Measurements from ENCODE around the gene SLC37A2. TPM values are rescaled to one million over a fixed set of nuclear protein-coding genes. Genes with fewer than 3 reads are reported as not detected.

The SLC37A2 gene
- total RNA-seq, 1 donor from 2014 or later = 1.3 TPM

GRCh38 chr11:125082040-125082439 is 18.9 kb downstream of the SLC37A2 start:
- H3K36me3 Mint-ChIP-seq (ENCODE audit: low read depth, unreplicated experiment) = no peaks in the 10 kb centered on the region
- H3K27ac Mint-ChIP-seq (ENCODE audit: unreplicated experiment) = no peak overlapping the region
- no peak overlapping the region for H3K4me3 Mint-ChIP-seq (ENCODE audit: unreplicated experiment)
- Histone ChIP-seq H3K4me3 (ENCODE audit: insufficient read depth, low read depth, low read length) (no peak overlapping the region), H3K4me1 (ENCODE audit: insufficient read depth, low read length) (peaks cover 27% of the 10 kb centered on the region), H3K79me2 (ENCODE audit: insufficient read depth, low read length) (no peaks in the 10 kb centered on the region), H2AFZ (ENCODE audit: low read depth, low read length) (no peak overlapping the region), H3K4me2 (ENCODE audit: low read length) (no peak overlapping the region), H3K27ac (ENCODE audit: low read depth, low read length) (no peak overlapping the region), H3K27me3 (ENCODE audit: insufficient read depth, low read length) (no peaks in the 10 kb centered on the region), H3K36me3 (ENCODE audit: insufficient read depth, low read length) (no peaks in the 10 kb centered on the region), H4K20me1 (ENCODE audit: insufficient read depth, low read length) (no peaks in the 10 kb centered on the region), H3K9me3 (ENCODE audit: insufficient read depth, low read depth, low read length) (no peaks in the 10 kb centered on the region), H3K9ac (ENCODE audit: low read length) (no peak overlapping the region)
- H3K4me1 Mint-ChIP-seq (ENCODE audit: low read depth, unreplicated experiment) = peaks cover 20% of the 10 kb centered on the region
- H3K27me3 Mint-ChIP-seq (ENCODE audit: low read depth, unreplicated experiment) = peaks cover 24% of the 10 kb centered on the region
- FAIRE-seq (no peak), DNase-seq (ENCODE audit: low read depth) (no peak)
- H3K9me3 Mint-ChIP-seq (ENCODE audit: unreplicated experiment) = peaks cover 2% of the 10 kb centered on the region
- TF ChIP-seq CTCF (IDR thresholded peaks at IDR 0.05; ENCODE audit: insufficient read depth, low read depth, low read length) (no peak), EZH2 (IDR thresholded peaks at IDR 0.05; ENCODE audit: insufficient read depth, low read length) (no peak)

DNA sequence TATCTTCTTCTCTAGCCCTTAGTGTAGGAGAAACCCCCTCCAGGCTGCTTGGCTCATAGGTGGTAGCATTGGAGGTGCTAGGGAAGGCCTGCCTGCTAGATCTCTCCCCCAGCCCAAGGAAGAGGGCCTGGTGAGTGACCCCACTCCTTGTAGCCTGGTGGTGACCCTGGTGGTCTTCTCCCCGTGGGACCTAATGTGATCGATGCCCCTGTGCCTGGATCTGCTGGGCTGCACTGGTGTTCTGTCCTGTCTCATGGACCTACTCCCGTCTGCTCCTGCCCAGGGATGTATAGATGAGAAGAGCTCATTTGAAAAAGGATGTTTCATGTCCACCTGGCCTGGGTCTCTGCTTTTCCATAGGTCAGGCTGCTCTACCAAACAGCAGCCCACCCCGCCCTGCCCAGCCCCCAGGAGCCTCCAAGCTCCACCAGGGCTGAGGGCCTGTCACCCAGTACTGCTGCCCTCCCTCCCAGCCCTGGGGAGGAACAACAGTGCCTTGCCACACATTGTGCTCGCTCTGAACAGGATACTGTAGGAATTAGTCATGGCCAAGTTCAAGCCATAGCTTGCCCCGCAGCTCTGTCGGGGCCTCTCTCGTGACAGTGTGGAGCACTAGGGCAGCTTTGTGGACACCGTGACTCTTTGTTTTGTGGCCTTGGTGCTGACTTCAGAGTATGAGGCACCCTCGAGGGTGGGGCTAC is 19.7 kb downstream of the SLC37A2 start:
- Histone ChIP-seq H3K27ac (ENCODE audit: low read depth, low read length) (peak overlapping the region; percentile 66), H3K36me3 (ENCODE audit: insufficient read depth, low read length) (no peaks in the 10 kb centered on the region), H3K4me2 (ENCODE audit: low read length) (peak overlapping the region; percentile 48), H3K9me3 (ENCODE audit: insufficient read depth, low read depth, low read length) (no peaks in the 10 kb centered on the region), H4K20me1 (ENCODE audit: insufficient read depth, low read length) (no peaks in the 10 kb centered on the region), H3K4me1 (ENCODE audit: insufficient read depth, low read length) (peaks cover 27% of the 10 kb centered on the region), H3K79me2 (ENCODE audit: insufficient read depth, low read length) (no peaks in the 10 kb centered on the region), H3K9ac (ENCODE audit: low read length) (peak overlapping the region; percentile 38), H2AFZ (ENCODE audit: low read depth, low read length) (peak overlapping the region; percentile 55), H3K4me3 (ENCODE audit: insufficient read depth, low read depth, low read length) (no peak overlapping the region), H3K27me3 (ENCODE audit: insufficient read depth, low read length) (no peaks in the 10 kb centered on the region)
- peaks cover 2% of the 10 kb centered on the region for H3K9me3 Mint-ChIP-seq (ENCODE audit: unreplicated experiment)
- H3K27me3 Mint-ChIP-seq (ENCODE audit: low read depth, unreplicated experiment) = peaks cover 17% of the 10 kb centered on the region
- no peak for TF ChIP-seq CTCF (IDR thresholded peaks at IDR 0.05; ENCODE audit: insufficient read depth, low read depth, low read length)
- TF ChIP-seq EZH2 (IDR thresholded peaks at IDR 0.05; ENCODE audit: insufficient read depth, low read length) = no peak
- H3K27ac Mint-ChIP-seq (ENCODE audit: unreplicated experiment) = peak overlapping the region; percentile 75
- H3K4me1 Mint-ChIP-seq (ENCODE audit: low read depth, unreplicated experiment) = peaks cover 20% of the 10 kb centered on the region
- H3K36me3 Mint-ChIP-seq (ENCODE audit: low read depth, unreplicated experiment) = no peaks in the 10 kb centered on the region
- FAIRE-seq (no peak), DNase-seq (ENCODE audit: low read depth) (peak; percentile 78)
- H3K4me3 Mint-ChIP-seq (ENCODE audit: unreplicated experiment) = peak overlapping the region; percentile 57
